ENCODE results near the gene MICU1.

- no peak for TF ChIP-seq CTCF (IDR thresholded peaks at IDR 0.05)
- no peak for TF ChIP-seq POLR2A (IDR thresholded peaks at IDR 0.05)
These were observed 58.5 kb downstream of the MICU1 start for GRCh38 chr10:72567421-72567820.
